Mammary epithelial cell (primary cell): ENCODE results near the gene NUP153.

ENCODE experiments used
- EZH2 ChIP-seq: IDR thresholded peaks from 2 replicates; pipeline ENCODE4 v1.6.1; 2012; ENCODE audit warnings: low read length, inconsistent platforms, borderline replicate concordance
- TF ChIP-seq, protein P1 (sequence below), 2 donors: IDR thresholded peaks in 1 of 2; conservative IDR thresholded peaks in 1 of 2; 2 replicates each; pipeline ENCODE4 v1.5.1; 2011 to 2012; ENCODE audit warnings: inconsistent platforms in 2 of 2, low read length in 2 of 2, mild to moderate bottlenecking in 2 of 2, control low read depth in 1 of 2, low read depth in 1 of 2; ENCODE audit not compliant: insufficient read depth in 1 of 2; ENCODE audit errors: extremely low read depth in 1 of 2

- TF ChIP-seq, protein P1, sequence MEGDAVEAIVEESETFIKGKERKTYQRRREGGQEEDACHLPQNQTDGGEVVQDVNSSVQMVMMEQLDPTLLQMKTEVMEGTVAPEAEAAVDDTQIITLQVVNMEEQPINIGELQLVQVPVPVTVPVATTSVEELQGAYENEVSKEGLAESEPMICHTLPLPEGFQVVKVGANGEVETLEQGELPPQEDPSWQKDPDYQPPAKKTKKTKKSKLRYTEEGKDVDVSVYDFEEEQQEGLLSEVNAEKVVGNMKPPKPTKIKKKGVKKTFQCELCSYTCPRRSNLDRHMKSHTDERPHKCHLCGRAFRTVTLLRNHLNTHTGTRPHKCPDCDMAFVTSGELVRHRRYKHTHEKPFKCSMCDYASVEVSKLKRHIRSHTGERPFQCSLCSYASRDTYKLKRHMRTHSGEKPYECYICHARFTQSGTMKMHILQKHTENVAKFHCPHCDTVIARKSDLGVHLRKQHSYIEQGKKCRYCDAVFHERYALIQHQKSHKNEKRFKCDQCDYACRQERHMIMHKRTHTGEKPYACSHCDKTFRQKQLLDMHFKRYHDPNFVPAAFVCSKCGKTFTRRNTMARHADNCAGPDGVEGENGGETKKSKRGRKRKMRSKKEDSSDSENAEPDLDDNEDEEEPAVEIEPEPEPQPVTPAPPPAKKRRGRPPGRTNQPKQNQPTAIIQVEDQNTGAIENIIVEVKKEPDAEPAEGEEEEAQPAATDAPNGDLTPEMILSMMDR (conservative IDR thresholded peaks at IDR 0.05 in 1 of 2, IDR thresholded peaks at IDR 0.05 in 1 of 2; ENCODE audit: extremely low read depth in 1 of 2, insufficient read depth in 1 of 2, low read depth in 1 of 2, low read length in 2 of 2), result no peak
- TF ChIP-seq EZH2, result no peak
Observed at GRCh38 chr6:17705428-17705777, 1.3 kb downstream of the NUP153 start.
